CD14-positive monocyte (primary cell): ENCODE measurements around the gene KCNG2. TPM values are rescaled to one million over a fixed set of nuclear protein-coding genes. Genes with fewer than 3 reads are reported as not detected.
A peak's percentile ranks its signal among the peaks of the same experiment; 100 is the strongest.

ENCODE experiments used
- DNase-seq, 3 donors: peaks; one replicate each; pipeline ENCODE4 v3.0.0-alpha.2; 2011 to 2022
- H2AFZ ChIP-seq: 2 replicates; pipeline ENCODE4 v1.6.0; 2012; ENCODE audit warnings: mild to moderate bottlenecking, low read depth, low read length, inconsistent platforms; ENCODE audit not compliant: insufficient read depth, poor library complexity, severe bottlenecking
- H3K27ac ChIP-seq, 2 donors: 1 replicate in 1 of 2; 2 replicates in 1 of 2; pipeline ENCODE4 v1.5.1; 2012 to 2013; ENCODE audit warnings: low read length in 2 of 2, control low read depth in 1 of 2, inconsistent platforms in 1 of 2, low read depth in 1 of 2, mild to moderate bottlenecking in 1 of 2
- H3K27me3 ChIP-seq, 2 donors: one replicate each; pipeline versions ENCODE4 v1.6.0 to v1.6.1; 2011 to 2013; ENCODE audit warnings: low read length in 2 of 2; ENCODE audit not compliant: control insufficient read depth in 2 of 2, insufficient read depth in 2 of 2
- H3K36me3 ChIP-seq, 2 donors: replicated peaks in 1 of 2; 1 replicate in 1 of 2; 2 replicates in 1 of 2; pipeline versions ENCODE4 v1.5.1 to v1.6.1; 2012 to 2013; ENCODE audit warnings: low read length in 2 of 2, control low read depth in 1 of 2, inconsistent platforms in 1 of 2, mild to moderate bottlenecking in 1 of 2; ENCODE audit not compliant: insufficient read depth in 2 of 2, control insufficient read depth in 1 of 2
- H3K4me1 ChIP-seq, 2 donors: 1 replicate in 1 of 2; 2 replicates in 1 of 2; pipeline versions ENCODE4 v1.5.1 to v1.6.1; 2012 to 2013; ENCODE audit warnings: low read length in 2 of 2, control low read depth in 1 of 2, inconsistent platforms in 1 of 2, mild to moderate bottlenecking in 1 of 2, moderate library complexity in 1 of 2; ENCODE audit not compliant: insufficient read depth in 2 of 2, control insufficient read depth in 1 of 2
- H3K4me2 ChIP-seq: replicated peaks from 2 replicates; pipeline ENCODE3; 2012; ENCODE audit warnings: low read length, moderate library complexity, mild to moderate bottlenecking; ENCODE audit not compliant: poor library complexity, severe bottlenecking; ENCODE audit errors: extremely low read depth
- H3K4me3 ChIP-seq, 3 experiments: fragments of 200-600 bp in 1 of 3; sonication (generic) in 1 of 3; replicated peaks in 1 of 3; 1 replicate in 2 of 3; 2 replicates in 1 of 3; pipeline ENCODE4 v1.5.1; 2011 to 2013; ENCODE audit warnings: low read length in 3 of 3, mild to moderate bottlenecking in 3 of 3, control low read depth in 2 of 3, low read depth in 2 of 3, inconsistent platforms in 1 of 3, moderate library complexity in 1 of 3
- H3K79me2 ChIP-seq: 2 replicates; pipeline ENCODE4 v1.6.0; 2012; ENCODE audit warnings: mild to moderate bottlenecking, control low read depth, inconsistent platforms, low read length, moderate library complexity; ENCODE audit not compliant: insufficient read depth
- H3K9ac ChIP-seq: 2 replicates; pipeline ENCODE4 v1.6.0; 2017; ENCODE audit warnings: low read length, mild to moderate bottlenecking; ENCODE audit not compliant: insufficient read depth, poor library complexity, severe bottlenecking
- H3K9me3 ChIP-seq, 2 donors: replicated peaks in 1 of 2; 1 replicate in 1 of 2; 2 replicates in 1 of 2; pipeline versions ENCODE4 v1.5.1 to v1.6.1; 2012 to 2013; ENCODE audit warnings: low read length in 2 of 2, control low read depth in 1 of 2; ENCODE audit not compliant: control insufficient read depth in 1 of 2, insufficient read depth in 1 of 2
- H4K20me1 ChIP-seq: 2 replicates; pipeline ENCODE4 v1.6.0; 2012; ENCODE audit warnings: mild to moderate bottlenecking, low read length, control low read depth, moderate library complexity; ENCODE audit not compliant: insufficient read depth
- H3K27ac Mint-ChIP-seq, 7 donors: one replicate each; pipeline ENCODE4 v1.8.0; 2020; ENCODE audit warnings: mild to moderate bottlenecking in 7 of 7, mixed read lengths in 7 of 7, moderate library complexity in 6 of 7, inconsistent platforms in 2 of 7
- H3K27me3 Mint-ChIP-seq, 3 donors: one replicate each; pipeline ENCODE4 v1.8.0; 2021 to 2022; ENCODE audit warnings: low read depth in 3 of 3, mild to moderate bottlenecking in 3 of 3, mixed read lengths in 3 of 3, moderate library complexity in 3 of 3, inconsistent platforms in 1 of 3
- H3K36me3 Mint-ChIP-seq, 2 donors: one replicate each; pipeline ENCODE4 v1.8.0; 2020; ENCODE audit warnings: mixed read lengths in 2 of 2, inconsistent platforms in 1 of 2, mild to moderate bottlenecking in 1 of 2
- H3K4me1 Mint-ChIP-seq: one replicate; pipeline ENCODE4 v1.8.0; 2020; ENCODE audit warnings: mild to moderate bottlenecking, mixed read lengths
- H3K4me3 Mint-ChIP-seq, 2 donors: one replicate each; pipeline ENCODE4 v1.8.0; 2020; ENCODE audit warnings: mild to moderate bottlenecking in 2 of 2, mixed read lengths in 2 of 2, moderate library complexity in 1 of 2
- H3K9me3 Mint-ChIP-seq, 7 donors: one replicate each; pipeline ENCODE4 v1.8.0; 2020 to 2022; ENCODE audit warnings: mixed read lengths in 7 of 7, mild to moderate bottlenecking in 6 of 7, moderate library complexity in 6 of 7, inconsistent platforms in 2 of 7
- CTCF ChIP-seq: fragments of 200-600 bp; IDR thresholded peaks from one replicate; pipeline ENCODE4 v1.8.0; 2022; ENCODE audit warnings: antibody characterized with exemption, mild to moderate bottlenecking
- WGBS: methylation state at CpG from one replicate; pipeline ENCODE4 v1.1.5; 2013; ENCODE audit warnings: missing lambda C conversion rate; ENCODE audit not compliant: insufficient coverage; 5-methylcytosine and 5-hydroxymethylcytosine counted together
- intact Hi-C, 2 donors: fragments of 100-400 bp; cut with micrococcal nuclease; formaldehyde crosslinking; loops; one replicate each; pipeline versions ENCODE4 v1.15.0 to v1.15.1; 2023
- polyA plus RNA-seq, 3 donors: library from polyadenylated mRNA; depleted of rRNA in 1 of 3; unstranded in 2 of 3; stranded (reverse) in 1 of 3; fragments of 300-500 nt in 2 of 3; fragments of >200 nt in 1 of 3; fragmentation: Illumina TruSeq in 2 of 3; gene quantifications; 1 replicate in 2 of 3; 2 replicates in 1 of 3; pipeline ENCODE4 v1.2.3, GENCODE V29; 2012 to 2021

KCNG2 gene
- polyA plus RNA-seq, 3 donors, result 0.04 TPM; not detected in 2

- H3K4me1 Mint-ChIP-seq, result no peaks in the 10 kb centered on the region
- Histone ChIP-seq H3K36me3 (no peaks in the 10 kb centered on the region), H3K79me2 (no peaks in the 10 kb centered on the region), H3K9ac (no peak overlapping the region), H2AFZ (no peak overlapping the region), H4K20me1 (no peaks in the 10 kb centered on the region), H3K9me3 (peaks cover 5 to 16% of the 10 kb centered on the region in 2 donors), H3K27ac (no peak overlapping the region), H3K27me3 (no peaks in the 10 kb centered on the region), H3K4me3 (no peak overlapping the region), H3K4me2 (no peak overlapping the region), H3K4me1 (no peaks in the 10 kb centered on the region)
- DNase-seq, result no peak
- peaks cover 0 to 10% (median 9%) of the 10 kb centered on the region in 3 donors for H3K27me3 Mint-ChIP-seq
- H3K9me3 Mint-ChIP-seq, result peaks cover 4 to 24% (median 15%) of the 10 kb centered on the region in 7 donors
- H3K27ac Mint-ChIP-seq, result peak overlapping the region in 1 of 7 donors; percentile 57
- intact Hi-C loops, result loop anchor here in 1 of 2 donors (10.0 kb wide), 1 partner anchor 63 kb away; no protein-coding TSS in a partner anchor
- no peak overlapping the region for H3K4me3 Mint-ChIP-seq
- H3K36me3 Mint-ChIP-seq, result no peaks in the 10 kb centered on the region
- TF ChIP-seq CTCF, result no peak
- WGBS, result 86% methylated on average over 34 of the region's 38 CpGs
Measured at GRCh38 chr18:79772108-79772864, 25.5 kb upstream of the KCNG2 start.

GRCh38 chr18:79772865-79773696 is 24.7 kb upstream of the KCNG2 start:
- Histone ChIP-seq H3K9me3 (peaks cover 5 to 12% of the 10 kb centered on the region in 2 donors), H3K4me1 (no peaks in the 10 kb centered on the region), H4K20me1 (no peaks in the 10 kb centered on the region), H3K27me3 (no peaks in the 10 kb centered on the region), H3K36me3 (no peaks in the 10 kb centered on the region), H3K79me2 (no peaks in the 10 kb centered on the region), H3K4me3 (no peak overlapping the region), H3K4me2 (no peak overlapping the region), H3K27ac (no peak overlapping the region), H3K9ac (no peak overlapping the region), H2AFZ (no peak overlapping the region)
- WGBS, result 93% methylated on average over 25 of the region's 31 CpGs
- Mint-ChIP-seq H3K27ac (no peak overlapping the region), H3K27me3 (peaks cover 1 to 17% (median 13%) of the 10 kb centered on the region in 3 donors), H3K9me3 (peaks cover 4 to 16% (median 9%) of the 10 kb centered on the region in 7 donors), H3K4me1 (no peaks in the 10 kb centered on the region), H3K36me3 (no peaks in the 10 kb centered on the region), H3K4me3 (no peak overlapping the region)
- no peak for DNase-seq
- TF ChIP-seq CTCF, result no peak
- intact Hi-C loops, result loop anchor here in 1 of 2 donors (10.0 kb wide), 1 partner anchor 62 kb away; no protein-coding TSS in a partner anchor
